HG03571 (cell line): Measurements from ENCODE around the gene PPP1R37.

Experiments
- ATAC-seq: cut with Tn5 transposase; IDR thresholded peaks from one replicate; pipeline ENCODE4 v1.9.1; 2021; ENCODE audit not compliant: unreplicated experiment

Gene PPP1R37

DNA sequence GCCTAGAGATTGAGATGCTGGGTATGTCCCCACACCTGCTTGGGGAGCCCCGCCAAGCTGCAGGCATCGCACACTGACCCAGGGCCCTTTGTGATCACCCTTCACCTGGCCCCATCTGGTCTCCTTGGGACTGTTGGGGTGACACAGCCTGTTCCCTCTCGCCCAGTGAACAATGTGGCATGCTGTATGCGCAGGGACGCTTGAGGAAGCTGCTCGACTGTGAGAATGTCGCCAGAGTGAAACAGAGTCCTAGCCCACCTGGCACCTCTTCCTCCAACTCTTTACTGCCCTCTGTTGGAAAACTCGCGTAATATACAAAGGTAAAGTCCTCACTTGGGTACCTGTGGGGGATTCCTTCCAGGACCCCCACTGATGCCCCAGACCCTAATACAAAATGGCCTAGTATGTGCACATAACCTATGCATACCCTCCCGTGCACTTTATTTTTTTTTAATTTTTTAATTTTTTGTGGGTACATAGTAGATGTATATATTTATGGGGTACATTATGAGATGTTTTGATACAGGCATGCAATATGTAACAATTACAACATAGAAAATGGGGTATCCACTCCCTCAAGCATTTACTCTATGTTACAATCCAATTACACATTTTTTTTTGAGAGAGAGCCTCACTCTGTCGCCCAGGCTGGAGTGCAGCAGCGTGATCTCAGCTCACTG is 94.6 kb downstream of the PPP1R37 start:
- ATAC-seq, result no peak

DNA sequence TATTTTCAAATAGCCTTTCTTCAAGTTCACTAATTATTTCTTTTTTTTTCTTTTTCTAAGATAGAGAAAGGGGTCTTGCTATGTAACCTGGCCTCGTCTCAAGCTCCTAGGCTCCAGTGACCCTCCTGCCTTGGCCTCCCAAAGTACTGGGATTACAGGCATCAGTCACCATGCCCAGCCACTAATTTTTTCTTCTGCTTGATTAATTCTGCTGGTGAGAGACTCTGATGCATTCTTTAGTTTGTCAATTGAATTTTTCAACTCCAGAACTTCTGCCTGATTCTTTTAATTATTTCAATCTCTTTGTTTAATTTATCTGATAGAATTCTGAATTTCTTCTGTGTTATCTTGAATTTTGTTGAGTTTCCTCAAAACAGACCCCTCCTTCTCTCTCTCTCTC is 97.0 kb downstream of the PPP1R37 start:
- no peak for ATAC-seq

DNA sequence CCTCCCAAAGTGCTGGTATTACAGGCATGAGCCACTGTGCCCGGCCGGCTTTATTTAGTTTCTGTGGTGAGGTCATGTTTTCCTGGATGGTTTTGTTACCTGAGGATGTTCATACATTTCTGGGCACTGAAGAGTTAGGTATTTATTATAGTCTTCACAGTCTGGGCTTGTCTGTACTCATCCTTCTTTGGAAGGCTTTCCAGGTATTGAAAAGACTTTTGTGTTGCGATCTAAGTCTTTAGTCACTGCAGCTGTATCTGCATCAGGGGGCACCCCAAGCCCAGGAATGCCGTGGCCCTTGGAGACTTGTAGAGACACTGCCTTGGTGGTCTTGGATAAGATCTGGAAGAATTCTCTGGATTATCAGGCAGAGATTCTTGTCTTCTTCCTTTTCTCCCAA is 98.4 kb downstream of the PPP1R37 start:
- no peak for ATAC-seq

DNA sequence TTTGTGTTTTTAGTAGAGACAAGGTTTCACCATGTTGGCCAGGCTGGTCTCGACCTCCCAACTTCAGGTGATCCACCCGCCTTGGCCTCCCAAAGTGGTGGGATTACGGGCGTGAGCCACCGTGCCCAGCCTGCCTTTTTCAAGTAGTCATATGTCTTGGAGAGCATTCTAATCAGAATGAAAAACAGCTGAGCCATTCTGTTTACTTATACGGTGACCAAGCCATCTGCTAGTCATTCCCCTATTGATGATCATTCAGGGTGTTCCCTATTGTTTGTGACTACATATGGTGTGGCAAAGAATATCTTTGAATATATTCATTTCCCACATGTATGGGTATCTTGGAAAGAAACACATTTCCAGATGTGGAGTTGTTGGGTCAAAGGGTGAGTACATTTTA is 102.8 kb downstream of the PPP1R37 start:
- no peak for ATAC-seq
